ENCODE measurements around the gene TIMM44.

GRCh38 chr19:7968008-7968795 lies 24.7 kb upstream of the TIMM44 start:
- no peak for TF ChIP-seq CTCF (IDR thresholded peaks at IDR 0.05)
- TF ChIP-seq POLR2AphosphoS5 (IDR thresholded peaks at IDR 0.05): no peak

Data from sigmoid colon (tissue), 4 donors.